H1 (cell line): ENCODE results near the gene FBXL17. TPM values are rescaled to one million over a fixed set of nuclear protein-coding genes. Genes with fewer than 3 reads are reported as not detected.

ENCODE experiments used
- CTCF ChIA-PET: fragments of 300-600 bp; sonication (Branson Sonifier 250); formaldehyde crosslinking; loops from one replicate; lab custom pipeline; 2021; ENCODE audit not compliant: partially characterized antibody; lab: Charles Lee
- POLR2A ChIA-PET: fragments of 300-600 bp; sonication (Branson Sonifier 250); formaldehyde crosslinking; loops from one replicate; lab custom pipeline; 2021; ENCODE audit warnings: inconsistent platforms; ENCODE audit not compliant: partially characterized antibody; lab: Charles Lee
- DNase-seq, 2 experiments: peaks; one replicate each; pipeline versions ENCODE4 v3.0.0 to v3.0.0-alpha.2; 2010 to 2022; ENCODE audit warnings: low spot score in 2 of 2, low read depth in 1 of 2, mixed read lengths in 1 of 2
- FAIRE-seq: peaks from 2 replicates; lab custom pipeline; 2011; peaks lifted over from hg19 to GRCh38; lab: Jason Lieb, UNC
- H2AFZ ChIP-seq: 2 replicates; pipeline ENCODE4 v1.8.1; 2012; ENCODE audit warnings: low read length, inconsistent platforms
- H2AK5ac ChIP-seq: 2 replicates; pipeline ENCODE4 v1.6.1; 2013; ENCODE audit warnings: low read depth, low read length
- H2BK120ac ChIP-seq: replicated peaks from 2 replicates; pipeline ENCODE3; 2013; ENCODE audit warnings: low read depth, low read length, inconsistent platforms
- H2BK12ac ChIP-seq: 2 replicates; pipeline ENCODE4 v1.6.1; 2013; ENCODE audit warnings: low read depth, low read length
- H2BK15ac ChIP-seq: 2 replicates; pipeline ENCODE4 v1.6.1; 2013; ENCODE audit warnings: low read length
- H2BK20ac ChIP-seq: 2 replicates; pipeline ENCODE4 v1.6.1; 2013; ENCODE audit warnings: low read length
- H2BK5ac ChIP-seq: 2 replicates; pipeline ENCODE4 v1.6.1; 2013; ENCODE audit warnings: low read depth, low read length
- H3K14ac ChIP-seq: 2 replicates; pipeline ENCODE4 v1.6.1; 2013; ENCODE audit warnings: inconsistent platforms; ENCODE audit not compliant: insufficient read length
- H3K18ac ChIP-seq: 2 replicates; pipeline ENCODE4 v1.6.1; 2013; ENCODE audit warnings: low read length; ENCODE audit errors: extremely low read depth
- H3K23ac ChIP-seq: 2 replicates; pipeline ENCODE4 v1.6.1; 2013; ENCODE audit warnings: inconsistent platforms; ENCODE audit not compliant: insufficient read length
- H3K23me2 ChIP-seq: 2 replicates; pipeline ENCODE4 v1.6.1; 2013; ENCODE audit warnings: low read depth, low read length
- H3K27ac ChIP-seq: 2 replicates; pipeline ENCODE4 v1.6.1; 2011; ENCODE audit warnings: low read depth, low read length, inconsistent platforms
- H3K27me3 ChIP-seq, 4 experiments: replicated peaks in 1 of 4; 1 replicate in 1 of 4; 2 replicates in 3 of 4; pipeline versions ENCODE4 v1.6.1 to v1.8.1; 2011 to 2013; ENCODE audit warnings: low read length in 3 of 4, mild to moderate bottlenecking in 3 of 4, inconsistent platforms in 2 of 4, mixed read lengths in 2 of 4, moderate library complexity in 1 of 4; ENCODE audit not compliant: control insufficient read depth in 3 of 4, insufficient read depth in 3 of 4; ENCODE audit errors: extremely low read depth in 1 of 4
- H3K36me3 ChIP-seq, 4 experiments: 2 replicates each; pipeline versions ENCODE4 v1.6.1 to v1.8.1; 2011 to 2013; ENCODE audit warnings: mild to moderate bottlenecking in 4 of 4, low read length in 3 of 4, moderate library complexity in 2 of 4, control low read depth in 1 of 4, inconsistent platforms in 1 of 4; ENCODE audit not compliant: insufficient read depth in 4 of 4, control insufficient read depth in 2 of 4
- H3K4ac ChIP-seq: replicated peaks from 2 replicates; pipeline ENCODE3; 2013; ENCODE audit warnings: low read length, low read depth, mixed read lengths, inconsistent platforms; ENCODE audit not compliant: insufficient read length
- H3K4me1 ChIP-seq, 4 experiments: replicated peaks in 1 of 4; 1 replicate in 1 of 4; 2 replicates in 3 of 4; pipeline versions ENCODE4 v1.6.1 to v1.8.1; 2011 to 2013; ENCODE audit warnings: low read length in 3 of 4, inconsistent platforms in 2 of 4, mixed read lengths in 1 of 4; ENCODE audit not compliant: insufficient read depth in 4 of 4, control insufficient read depth in 3 of 4
- H3K4me2 ChIP-seq, 2 experiments: 2 replicates each; pipeline versions ENCODE4 v1.6.1 to v1.8.1; 2011 to 2013; ENCODE audit warnings: low read depth in 2 of 2, low read length in 2 of 2, control low read depth in 1 of 2, inconsistent platforms in 1 of 2, mild to moderate bottlenecking in 1 of 2; ENCODE audit not compliant: insufficient read depth in 1 of 2
- H3K4me3 ChIP-seq, 4 experiments: fragments of 200-600, 300-600 bp in 1 of 4; sonication (generic), shearing (Covaris generic), sonication (Bioruptor Twin) in 1 of 4; 2 replicates each; pipeline versions ENCODE4 v1.5.1 to v1.8.1; 2011 to 2016; ENCODE audit warnings: low read length in 4 of 4, low read depth in 3 of 4, control low read depth in 2 of 4, inconsistent platforms in 2 of 4, mild to moderate bottlenecking in 2 of 4, mixed read lengths in 1 of 4, moderate library complexity in 1 of 4; ENCODE audit not compliant: insufficient read depth in 2 of 4; ENCODE audit errors: extremely low read depth in 1 of 4
- H3K56ac ChIP-seq: replicated peaks from 2 replicates; pipeline ENCODE3; 2013; ENCODE audit warnings: low read depth, mild to moderate bottlenecking, mixed read lengths, low read length, inconsistent platforms; ENCODE audit not compliant: insufficient read length
- H3K79me1 ChIP-seq: 2 replicates; pipeline ENCODE4 v1.6.1; 2013; ENCODE audit warnings: low read depth, low read length, control low read depth
- H3K79me2 ChIP-seq, 2 experiments: 2 replicates each; pipeline versions ENCODE4 v1.6.1 to v1.8.1; 2012 to 2013; ENCODE audit warnings: low read length in 2 of 2, mild to moderate bottlenecking in 2 of 2, inconsistent platforms in 1 of 2; ENCODE audit not compliant: insufficient read depth in 2 of 2, control insufficient read depth in 1 of 2
- H3K9ac ChIP-seq, 4 experiments: replicated peaks in 1 of 4; 1 replicate in 1 of 4; 2 replicates in 3 of 4; pipeline versions ENCODE4 v1.6.1 to v1.8.1; 2011 to 2013; ENCODE audit warnings: low read depth in 3 of 4, low read length in 3 of 4, control low read depth in 2 of 4, mild to moderate bottlenecking in 2 of 4, moderate library complexity in 2 of 4, inconsistent platforms in 1 of 4; ENCODE audit errors: extremely low read depth in 1 of 4
- H3K9me3 ChIP-seq, 2 experiments: 2 replicates each; pipeline versions ENCODE4 v1.6.1 to v1.8.1; 2012 to 2013; ENCODE audit warnings: mild to moderate bottlenecking in 2 of 2, moderate library complexity in 2 of 2, control low read depth in 1 of 2, inconsistent platforms in 1 of 2, low read depth in 1 of 2, low read length in 1 of 2, mixed read lengths in 1 of 2; ENCODE audit not compliant: insufficient read depth in 2 of 2
- H4K20me1 ChIP-seq, 2 experiments: replicated peaks in 1 of 2; 2 replicates each; pipeline versions ENCODE3 to v1.8.1; 2011 to 2013; ENCODE audit warnings: inconsistent platforms in 2 of 2, low read length in 2 of 2, mild to moderate bottlenecking in 1 of 2; ENCODE audit not compliant: insufficient read depth in 2 of 2, control insufficient read depth in 1 of 2
- H4K5ac ChIP-seq: 2 replicates; pipeline ENCODE4 v1.6.1; 2013; ENCODE audit warnings: low read length, low read depth, mixed read lengths, inconsistent platforms; ENCODE audit not compliant: insufficient read length
- H4K8ac ChIP-seq: 2 replicates; pipeline ENCODE4 v1.8.0; 2013; ENCODE audit warnings: mild to moderate bottlenecking, moderate library complexity, low read length, inconsistent platforms; ENCODE audit not compliant: insufficient read depth; ENCODE audit errors: extremely low read depth
- H4K91ac ChIP-seq: replicated peaks from 2 replicates; pipeline ENCODE3; 2013; ENCODE audit warnings: low read length, mixed read lengths, inconsistent platforms; ENCODE audit not compliant: insufficient read length
- BACH1 ChIP-seq: IDR thresholded peaks from 2 replicates; pipeline ENCODE4 v1.6.1; 2012; ENCODE audit warnings: low read length, improper control_type of control experiment
- CBX8 ChIP-seq: fragments of 300-800, 300-1000 bp; sonication (generic); IDR thresholded peaks from 2 replicates; pipeline ENCODE4 v1.7.1; 2016; ENCODE audit warnings: low read depth, low read length, borderline replicate concordance
- CHD2 ChIP-seq: IDR thresholded peaks from 2 replicates; pipeline ENCODE4 v1.6.1; 2012; ENCODE audit warnings: low read length, improper control_type of control experiment
- CREB1 ChIP-seq: IDR thresholded peaks from 2 replicates; pipeline ENCODE4 v1.6.1; 2012; ENCODE audit warnings: inconsistent platforms
- FOSL1 ChIP-seq: IDR thresholded peaks from 2 replicates; pipeline ENCODE4 v1.6.1; 2011; ENCODE audit warnings: mild to moderate bottlenecking, low read depth, low read length, moderate library complexity; ENCODE audit not compliant: insufficient read depth
- HDAC2 ChIP-seq, 2 experiments: fragments of 300-600 bp in 1 of 2; sonication (generic) in 1 of 2; IDR thresholded peaks; 2 replicates each; pipeline ENCODE4 v1.6.1; 2011 to 2012; ENCODE audit warnings: low read depth in 2 of 2, low read length in 2 of 2, mild to moderate bottlenecking in 2 of 2, moderate library complexity in 2 of 2, borderline replicate concordance in 1 of 2, inconsistent platforms in 1 of 2
- JUN ChIP-seq: IDR thresholded peaks from 2 replicates; pipeline ENCODE4 v1.6.1; 2011; ENCODE audit warnings: low read depth, mild to moderate bottlenecking, improper control_type of control experiment, low read length
- JUND ChIP-seq: IDR thresholded peaks from 2 replicates; pipeline ENCODE4 v1.6.1; 2011; ENCODE audit warnings: mild to moderate bottlenecking, improper control_type of control experiment, low read length
- NANOG ChIP-seq: IDR thresholded peaks from 2 replicates; pipeline ENCODE4 v1.6.1; 2011; ENCODE audit warnings: low read length, low read depth, mild to moderate bottlenecking, inconsistent platforms; ENCODE audit not compliant: insufficient read depth, poor library complexity, severe bottlenecking
- POLR2AphosphoS5 ChIP-seq: IDR thresholded peaks from 2 replicates; pipeline ENCODE4 v1.6.1; 2011; ENCODE audit warnings: low read depth, low read length
- POU5F1 ChIP-seq: IDR thresholded peaks from 2 replicates; pipeline ENCODE4 v1.6.1; 2011; ENCODE audit warnings: low read depth, mild to moderate bottlenecking, low read length, moderate library complexity
- RNF2 ChIP-seq: fragments of 200-900, 300-1000 bp; sonication (generic); IDR thresholded peaks from 2 replicates; pipeline ENCODE4 v1.7.1; 2016; ENCODE audit warnings: borderline replicate concordance, low read depth, mild to moderate bottlenecking, antibody characterized with exemption, low read length; ENCODE audit not compliant: poor library complexity, severe bottlenecking; ENCODE audit errors: missing control alignments
- SAP30 ChIP-seq: fragments of 300-600 bp; sonication (generic); IDR thresholded peaks from 2 replicates; pipeline ENCODE4 v1.7.1; 2012; ENCODE audit warnings: low read length, moderate library complexity, mild to moderate bottlenecking, inconsistent platforms; ENCODE audit not compliant: insufficient read depth, insufficient replicate concordance
- SP1 ChIP-seq: IDR thresholded peaks from 2 replicates; pipeline ENCODE4 v1.6.1; 2011; ENCODE audit warnings: low read depth, low read length
- SP2 ChIP-seq: IDR thresholded peaks from 2 replicates; pipeline ENCODE4 v1.6.1; 2012; ENCODE audit warnings: mild to moderate bottlenecking, low read length, inconsistent platforms
- TAF1 ChIP-seq: IDR thresholded peaks from 2 replicates; pipeline ENCODE4 v1.6.1; 2011; ENCODE audit warnings: mild to moderate bottlenecking, low read depth, low read length
- TCF12 ChIP-seq: IDR thresholded peaks from 2 replicates; pipeline ENCODE4 v1.6.1; 2011; ENCODE audit warnings: low read depth, mild to moderate bottlenecking, low read length
- polyA plus RNA-seq, 7 experiments: library from polyadenylated mRNA; depleted of rRNA in 3 of 7; stranded (reverse) in 5 of 7; unstranded in 2 of 7; fragments of >200 nt in 5 of 7; fragments of 200-250 nt in 2 of 7; gene quantifications; 1 replicate in 5 of 7; 2 replicates in 1 of 7; 4 replicates in 1 of 7; pipeline versions ENCODE4 v1.2.1 to v1.2.3, GENCODE V29; 2011 to 2013; ENCODE audit warnings: missing spikeins in 2 of 7, mixed read lengths in 2 of 7
- total RNA-seq: library from RNA; stranded (reverse); fragmentation: NEBNext Ultra II Directional; extraction: Animal tissue kit (Norgen Biotek cat#: 25700); gene quantifications from 2 replicates; pipeline ENCODE4 v1.2.1, GENCODE V29; 2021

Gene FBXL17
- total and polyA plus RNA-seq, 2 of the 8 experiments (the other 6 are each of a cell fraction or from before 2014, with no cell fraction given) = 0.35 to 4.3 TPM

DNA sequence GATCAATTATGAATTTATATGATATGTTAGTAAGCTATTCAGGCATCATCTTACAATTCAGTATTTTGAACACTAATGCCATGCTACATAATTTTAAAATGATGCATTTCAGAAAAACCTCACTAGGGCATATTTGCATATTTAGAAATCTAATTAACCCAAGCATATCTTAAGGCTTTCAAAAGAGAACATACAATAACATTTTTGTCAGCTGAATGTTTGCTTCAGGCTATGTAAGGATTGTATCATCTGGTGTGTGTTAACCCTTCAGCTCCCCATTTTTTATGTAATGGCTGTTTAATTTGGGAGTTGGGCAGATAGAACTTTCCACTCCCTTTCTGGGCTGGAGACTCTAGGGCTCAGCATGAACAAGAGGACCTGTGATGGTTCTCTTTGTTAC, 412.1 kb downstream of the FBXL17 start:
- no peak overlapping the region for H3K9ac ChIP-seq
- H3K4me3 ChIP-seq = no peak overlapping the region
- H4K91ac ChIP-seq = no peak overlapping the region
- ChIA-PET POLR2A (no interaction called here), CTCF (interaction anchor here (1.6 kb wide), 1 partner anchor 8 kb away, joined by 4 read pairs; no protein-coding TSS in a partner anchor)
- no peak overlapping the region for H3K4ac ChIP-seq
- no peaks in the 10 kb centered on the region for H3K79me2 ChIP-seq
- no peak overlapping the region for H2AK5ac ChIP-seq
- H3K23ac ChIP-seq = no peak overlapping the region
- H4K8ac ChIP-seq = no peak overlapping the region
- no peak overlapping the region for H4K5ac ChIP-seq
- H3K23me2 ChIP-seq = no peaks in the 10 kb centered on the region
- peaks cover 0 to 4% (median 2%) of the 10 kb centered on the region in 4 experiments; a peak in 2 of 7 replicates for H3K4me1 ChIP-seq
- no peak overlapping the region for H2BK5ac ChIP-seq
- H2BK120ac ChIP-seq = no peak overlapping the region
- H3K27ac ChIP-seq = no peak overlapping the region
- no peak overlapping the region for H3K14ac ChIP-seq
- no peak overlapping the region for H2BK15ac ChIP-seq
- TF ChIP-seq POU5F1 (no peak), SAP30 (no peak), CBX8 (no peak), CHD2 (no peak), POLR2AphosphoS5 (no peak), CREB1 (no peak), TAF1 (no peak), SP1 (no peak), JUN (no peak), BACH1 (no peak), TCF12 (no peak), RNF2 (no peak), JUND (no peak), FOSL1 (no peak), NANOG (no peak), SP2 (no peak), HDAC2 (IDR thresholded peaks at IDR 0.05; ENCODE audit: borderline replicate concordance in 1 of 2, low read depth in 2 of 2, low read length in 2 of 2) (no peak)
- H2BK12ac ChIP-seq = no peak overlapping the region
- H3K27me3 ChIP-seq = no peaks in the 10 kb centered on the region
- no peaks in the 10 kb centered on the region for H3K9me3 ChIP-seq
- H3K79me1 ChIP-seq = no peaks in the 10 kb centered on the region
- H2BK20ac ChIP-seq = no peak overlapping the region
- no peaks in the 10 kb centered on the region for H4K20me1 ChIP-seq
- H2AFZ ChIP-seq = no peak overlapping the region
- no peaks in the 10 kb centered on the region for H3K36me3 ChIP-seq
- no peak overlapping the region for H3K4me2 ChIP-seq
- DNase-seq (no peak), FAIRE-seq (no peak)
- H3K18ac ChIP-seq = no peak overlapping the region
- H3K56ac ChIP-seq = no peak overlapping the region
